Spleen (tissue), 11 donors: Measurements from ENCODE around the gene PDZD2. TPM values are rescaled to one million over a fixed set of nuclear protein-coding genes. Genes with fewer than 3 reads are reported as not detected.

Source experiments
- DNase-seq: peaks from one replicate; pipeline ENCODE4 v3.0.0-alpha.2; 2020
- H3K27ac ChIP-seq, 8 donors: fragments of 200-600 bp; sonication (generic) in 7 of 8; 1 replicate in 4 of 8; 2 replicates in 4 of 8; pipeline versions ENCODE4 v1.5.0 to v1.8.0; 2016 to 2021; ENCODE audit warnings: inconsistent platforms in 4 of 8, mild to moderate bottlenecking in 4 of 8, moderate library complexity in 1 of 8
- H3K27me3 ChIP-seq, 7 donors: fragments of 200-600 bp; sonication (generic) in 6 of 7; replicated peaks in 1 of 7; 1 replicate in 4 of 7; 2 replicates in 3 of 7; pipeline versions ENCODE4 v1.5.0 to v1.8.0; 2016 to 2021; ENCODE audit warnings: inconsistent platforms in 3 of 7, mild to moderate bottlenecking in 1 of 7
- H3K36me3 ChIP-seq, 6 donors: fragments of 200-600 bp; sonication (generic) in 5 of 6; 1 replicate in 4 of 6; 2 replicates in 2 of 6; pipeline versions ENCODE4 v1.5.0 to v1.8.0; 2016 to 2021; ENCODE audit warnings: inconsistent platforms in 2 of 6
- H3K4me1 ChIP-seq, 6 donors: fragments of 200-600 bp; sonication (generic) in 5 of 6; 1 replicate in 3 of 6; 2 replicates in 3 of 6; pipeline versions ENCODE4 v1.5.0 to v1.8.0; 2016 to 2021; ENCODE audit warnings: inconsistent platforms in 3 of 6
- H3K4me3 ChIP-seq, 8 donors: fragments of 200-600 bp; sonication (generic) in 7 of 8; 1 replicate in 4 of 8; 2 replicates in 4 of 8; pipeline versions ENCODE4 v1.5.0 to v1.8.0; 2016 to 2021; ENCODE audit warnings: inconsistent platforms in 4 of 8, mild to moderate bottlenecking in 4 of 8, moderate library complexity in 2 of 8
- H3K9me3 ChIP-seq, 8 donors: fragments of 200-600 bp; sonication (generic) in 7 of 8; 1 replicate in 4 of 8; 2 replicates in 4 of 8; pipeline versions ENCODE4 v1.5.0 to v1.8.0; 2016 to 2021; ENCODE audit warnings: inconsistent platforms in 4 of 8
- CTCF ChIP-seq, 11 experiments: fragments of 200-600 bp in 7 of 11; fragments of 450-650 bp in 4 of 11; sonication (generic) in 4 of 11; IDR thresholded peaks in 8 of 11; conservative IDR thresholded peaks in 3 of 11; 1 replicate in 7 of 11; 2 replicates in 4 of 11; pipeline versions ENCODE4 v1.4.0 to v1.8.0; 2016 to 2021; ENCODE audit warnings: antibody characterized with exemption in 11 of 11, inconsistent platforms in 4 of 11, mild to moderate bottlenecking in 1 of 11
- POLR2A ChIP-seq, 3 donors: fragments of 450-650 bp; IDR thresholded peaks; one replicate each; pipeline ENCODE4 v1.5.1; 2017; ENCODE audit warnings: antibody characterized with exemption in 3 of 3, mild to moderate bottlenecking in 1 of 3
- POLR2AphosphoS5 ChIP-seq, 3 donors: sonication (generic); formaldehyde crosslinking; IDR thresholded peaks; one replicate each; pipeline ENCODE4 v1.5.1; 2017; ENCODE audit warnings: antibody characterized with exemption in 3 of 3
- WGBS, 5 donors: extraction: QIAGEN DNeasy Blood & Tissue Kit in 3 of 5; methylation state at CpG; one replicate each; pipeline versions ENCODE4 v1.1.5 to v1.1.7; 2013 to 2018; 5-methylcytosine and 5-hydroxymethylcytosine counted together
- intact Hi-C: fragments of 100-400 bp; cut with DNase I; formaldehyde crosslinking; loops from one replicate; pipeline ENCODE4 v1.15.0; 2023; ENCODE audit warnings: low total_unique reads
- polyA plus RNA-seq, 3 donors: library from polyadenylated mRNA; stranded (reverse); fragments of 200-250 nt; gene quantifications; one replicate each; pipeline ENCODE4 v1.2.1, GENCODE V29; 2013
- total RNA-seq, 7 donors: library from RNA; depleted of rRNA in 3 of 7; stranded (reverse); fragments of >200 nt in 3 of 7; fragmentation: NEBNext Ultra II Directional in 4 of 7; extraction: Animal tissue kit (Norgen Biotek cat#: 25700) in 4 of 7; gene quantifications; one replicate each; pipeline versions ENCODE4 v1.1.0 to v1.2.1, GENCODE V29; 2016 to 2021
- donor health status: healthy with polysubstance abuse.
- donor health status: DM: no; HTN: no; CAD: no; lungs with moderate emphysema.
- donor health status: DM: no; HTN: no; CAD: no.
- donor health status: Bipolar disorder and iron deficiency.
- donor health status: healthy.
- donor health status: DM: no; HTN: no; CAD: no.
- donor health status: DM: yes; HTN: yes; CAD: no.

The PDZD2 gene
- total and polyA plus RNA-seq, 10 donors, result 0.09 to 4.7 (median 2.4) TPM

- Histone ChIP-seq H3K27ac (no peak overlapping the region), H3K4me1 (no peaks in the 10 kb centered on the region), H3K4me3 (no peak overlapping the region), H3K27me3 (no peaks in the 10 kb centered on the region), H3K36me3 (peaks cover 0 to 4% (median 0%) of the 10 kb centered on the region in 6 donors), H3K9me3 (no peaks in the 10 kb centered on the region)
- DNase-seq, result no peak
- intact Hi-C loops, result no loop called here
- TF ChIP-seq POLR2AphosphoS5 (IDR thresholded peaks at IDR 0.05) (no peak), POLR2A (IDR thresholded peaks at IDR 0.05) (no peak), CTCF (IDR thresholded peaks at IDR 0.05 in 8 of 11, conservative IDR thresholded peaks at IDR 0.05 in 3 of 11) (no peak)
- 91 to 95% (median 93%) methylated on average over 20 to 24 of the region's 24 CpGs for WGBS, 5 donors
These were observed 448.5 kb downstream of the PDZD2 start for GRCh38 chr5:32087086-32088082.

- Histone ChIP-seq H3K36me3 (peaks cover 0 to 4% (median 0%) of the 10 kb centered on the region in 6 donors), H3K27ac (no peak overlapping the region), H3K27me3 (no peaks in the 10 kb centered on the region), H3K4me3 (no peak overlapping the region), H3K4me1 (peaks cover 0 to 5% (median 3%) of the 10 kb centered on the region in 6 donors), H3K9me3 (no peaks in the 10 kb centered on the region)
- no peak for DNase-seq
- intact Hi-C loops, result no loop called here
- TF ChIP-seq POLR2AphosphoS5 (IDR thresholded peaks at IDR 0.05), result no peak
- no peak for TF ChIP-seq POLR2A (IDR thresholded peaks at IDR 0.05)
- 89 to 93% (median 93%) methylated on average over 11 to 12 of the region's 12 CpGs for WGBS, 5 donors
These were observed 449.3 kb downstream of the PDZD2 start for GRCh38 chr5:32088214-32088613.

GRCh38 chr5:32089146-32090000, 450.4 kb downstream of the PDZD2 start:
- TF ChIP-seq POLR2AphosphoS5 (IDR thresholded peaks at IDR 0.05) (peak in 1 of 3 donors; percentile 16), POLR2A (IDR thresholded peaks at IDR 0.05) (no peak), CTCF (IDR thresholded peaks at IDR 0.05 in 8 of 11, conservative IDR thresholded peaks at IDR 0.05 in 3 of 11) (no peak)
- no peaks in the 10 kb centered on the region for H3K9me3 ChIP-seq
- 89 to 92% (median 91%) methylated on average over 27 to 30 of the region's 30 CpGs for WGBS, 5 donors
- H3K27ac ChIP-seq, result no peak overlapping the region
- no peaks in the 10 kb centered on the region for H3K27me3 ChIP-seq
- H3K4me1 ChIP-seq, result peaks cover 0 to 8% (median 5%) of the 10 kb centered on the region in 6 donors
- H3K36me3 ChIP-seq, result peaks cover 0 to 4% (median 0%) of the 10 kb centered on the region in 6 donors
- no peak overlapping the region for H3K4me3 ChIP-seq
- intact Hi-C loops, result no loop called here
- DNase-seq, result no peak

GRCh38 chr5:32090026-32090754, 451.3 kb downstream of the PDZD2 start:
- H3K4me3 ChIP-seq, result no peak overlapping the region
- WGBS, 5 donors, result 86 to 93% (median 91%) methylated on average over 21 to 24 of the region's 24 CpGs
- no peak overlapping the region for H3K27ac ChIP-seq
- H3K4me1 ChIP-seq, result peaks cover 0 to 8% (median 5%) of the 10 kb centered on the region in 6 donors
- H3K36me3 ChIP-seq, result peaks cover 0 to 4% (median 0%) of the 10 kb centered on the region in 6 donors
- TF ChIP-seq CTCF (IDR thresholded peaks at IDR 0.05 in 8 of 11, conservative IDR thresholded peaks at IDR 0.05 in 3 of 11) (no peak), POLR2A (IDR thresholded peaks at IDR 0.05) (no peak), POLR2AphosphoS5 (IDR thresholded peaks at IDR 0.05) (no peak)
- intact Hi-C loops, result loop anchor here (5.0 kb wide), 1 partner anchor 508 kb away; no protein-coding TSS in a partner anchor
- no peak for DNase-seq
- no peaks in the 10 kb centered on the region for H3K9me3 ChIP-seq
- H3K27me3 ChIP-seq, result no peaks in the 10 kb centered on the region
